PFSK-1 (cell line): ENCODE data around the gene ACER3.

Source experiments
- POLR2AphosphoS5 ChIP-seq: IDR thresholded peaks from 2 replicates; pipeline ENCODE4 v1.6.1; 2012; ENCODE audit warnings: low read depth, mild to moderate bottlenecking, control low read depth, low read length, moderate library complexity
- REST ChIP-seq, 2 experiments: IDR thresholded peaks; 2 replicates each; pipeline versions ENCODE4 v1.6.1 to v1.8.0; 2011 to 2012; ENCODE audit warnings: low read depth in 2 of 2, low read length in 2 of 2, control low read depth in 1 of 2, inconsistent platforms in 1 of 2, mild to moderate bottlenecking in 1 of 2, moderate library complexity in 1 of 2; ENCODE audit not compliant: insufficient read depth in 1 of 2
- SIN3A ChIP-seq: IDR thresholded peaks from 2 replicates; pipeline ENCODE4 v1.6.1; 2012; ENCODE audit warnings: mild to moderate bottlenecking, low read length, moderate library complexity, borderline replicate concordance; ENCODE audit not compliant: insufficient read depth
- TAF1 ChIP-seq: IDR thresholded peaks from 2 replicates; pipeline ENCODE4 v1.6.1; 2012; ENCODE audit warnings: low read length, control low read depth, borderline replicate concordance; ENCODE audit not compliant: insufficient read depth

GRCh38 chr11:76837696-76838677 is 22.7 kb upstream of the ACER3 start:
- TF ChIP-seq POLR2AphosphoS5 (no peak), TAF1 (no peak), REST (IDR thresholded peaks at IDR 0.05; ENCODE audit: insufficient read depth in 1 of 2, low read depth in 2 of 2, low read length in 2 of 2) (no peak), SIN3A (no peak)
